Breast epithelium (tissue), 4 donors: ENCODE data around the gene FBXO46. TPM values are rescaled to one million over a fixed set of nuclear protein-coding genes. Genes with fewer than 3 reads are reported as not detected.
A peak's percentile ranks its signal among the peaks of the same experiment; 100 is the strongest.

Experiments used
- DNase-seq, 2 donors: peaks; one replicate each; pipeline ENCODE4 v3.0.0-alpha.2; 2019; ENCODE audit warnings: low spot score in 2 of 2
- H3K27ac ChIP-seq, 2 donors: fragments of 200-600 bp; sonication (generic) in 1 of 2; one replicate each; pipeline ENCODE4 v1.5.1; 2016 to 2019; ENCODE audit warnings: mild to moderate bottlenecking in 1 of 2
- H3K27me3 ChIP-seq, 2 donors: fragments of 200-600 bp; sonication (generic) in 1 of 2; one replicate each; pipeline versions ENCODE4 v1.5.1 to v1.6.0; 2017 to 2019; ENCODE audit warnings: control low read depth in 1 of 2, mild to moderate bottlenecking in 1 of 2
- H3K36me3 ChIP-seq: fragments of 200-600 bp; one replicate; pipeline ENCODE4 v1.5.1; 2019
- H3K4me1 ChIP-seq, 2 donors: fragments of 200-600 bp; sonication (generic); one replicate each; pipeline ENCODE4 v1.5.1; 2016 to 2019; ENCODE audit warnings: control low read depth in 1 of 2
- H3K4me3 ChIP-seq, 3 donors: fragments of 200-600 bp; sonication (generic); 1 replicate in 2 of 3; 2 replicates in 1 of 3; pipeline ENCODE4 v1.5.1; 2016 to 2019; ENCODE audit warnings: mild to moderate bottlenecking in 3 of 3, moderate library complexity in 2 of 3
- H3K9me3 ChIP-seq, 2 donors: fragments of 200-600 bp; sonication (generic) in 1 of 2; one replicate each; pipeline ENCODE4 v1.5.1; 2016 to 2019; ENCODE audit warnings: control low read depth in 1 of 2
- CTCF ChIP-seq, 3 donors: fragments of 450-650 bp; IDR thresholded peaks; one replicate each; pipeline ENCODE4 v1.5.1; 2016 to 2017; ENCODE audit warnings: antibody characterized with exemption in 3 of 3, mild to moderate bottlenecking in 3 of 3, moderate library complexity in 3 of 3
- POLR2A ChIP-seq: fragments of 450-650 bp; IDR thresholded peaks from one replicate; pipeline ENCODE4 v1.6.1; 2016; ENCODE audit warnings: antibody characterized with exemption, mild to moderate bottlenecking, moderate library complexity
- POLR2AphosphoS5 ChIP-seq, 3 donors: sonication (generic); formaldehyde crosslinking; IDR thresholded peaks; one replicate each; pipeline ENCODE4 v1.6.1; 2017; ENCODE audit warnings: antibody characterized with exemption in 3 of 3
- intact Hi-C: fragments of 100-400 bp; cut with DNase I; formaldehyde crosslinking; loops from one replicate; pipeline ENCODE4 v1.15.1; 2023; ENCODE audit warnings: low total_unique reads
- total RNA-seq, 3 donors: library from RNA; depleted of rRNA; stranded (reverse); fragments of >200 nt; gene quantifications; one replicate each; pipeline ENCODE4 v1.1.0, GENCODE V29; 2016

Gene FBXO46
- total RNA-seq, 3 donors from 2014 or later, result 8.0 to 15.1 (median 13.8) TPM

GRCh38 chr19:45768655-45768983 is 37.9 kb upstream of the FBXO46 start:
- Histone ChIP-seq H3K27me3 (no peaks in the 10 kb centered on the region), H3K4me1 (peaks cover 6 to 14% of the 10 kb centered on the region in 2 donors), H3K9me3 (no peaks in the 10 kb centered on the region), H3K36me3 (no peaks in the 10 kb centered on the region), H3K4me3 (peak overlapping the region; percentile 78 to 94 (median 83)), H3K27ac (peak overlapping the region; percentile 90 to 98)
- intact Hi-C loops, result no loop called here
- TF ChIP-seq POLR2AphosphoS5 (IDR thresholded peaks at IDR 0.05) (no peak), CTCF (IDR thresholded peaks at IDR 0.05) (no peak), POLR2A (no peak)
- no peak for DNase-seq

- Histone ChIP-seq H3K36me3 (no peaks in the 10 kb centered on the region), H3K4me1 (peaks cover 6 to 14% of the 10 kb centered on the region in 2 donors), H3K4me3 (peak overlapping the region; percentile 78 to 94 (median 83)), H3K9me3 (no peaks in the 10 kb centered on the region), H3K27me3 (no peaks in the 10 kb centered on the region), H3K27ac (peak overlapping the region; percentile 90 to 98)
- DNase-seq, result peak; percentile 72 to 74
- intact Hi-C loops, result no loop called here
- TF ChIP-seq POLR2AphosphoS5 (IDR thresholded peaks at IDR 0.05) (peak in 2 of 3 donors; percentile 43 to 50), POLR2A (no peak)
Measured at GRCh38 chr19:45767881-45768654, 37.4 kb upstream of the FBXO46 start.

GRCh38 chr19:45767410-45767880 is 36.7 kb upstream of the FBXO46 start:
- DNase-seq, result peak; percentile 83 to 84
- Histone ChIP-seq H3K9me3 (no peaks in the 10 kb centered on the region), H3K27me3 (no peaks in the 10 kb centered on the region), H3K27ac (peak overlapping the region; percentile 90 to 98), H3K4me1 (peaks cover 6 to 14% of the 10 kb centered on the region in 2 donors), H3K36me3 (no peaks in the 10 kb centered on the region), H3K4me3 (peak overlapping the region; percentile 78 to 94 (median 83))
- intact Hi-C loops, result no loop called here
- TF ChIP-seq CTCF (IDR thresholded peaks at IDR 0.05) (no peak), POLR2A (peak; percentile 59), POLR2AphosphoS5 (IDR thresholded peaks at IDR 0.05) (peak in 2 of 3 donors; percentile 48 to 51)

GRCh38 chr19:45766869-45767346 is 36.2 kb upstream of the FBXO46 start:
- DNase-seq, result no peak
- peaks cover 6 to 14% of the 10 kb centered on the region in 2 donors for H3K4me1 ChIP-seq
- intact Hi-C loops, result no loop called here

GRCh38 chr19:45766296-45766868 is 35.7 kb upstream of the FBXO46 start:
- no peaks in the 10 kb centered on the region for H3K9me3 ChIP-seq
- H3K4me3 ChIP-seq, result peak overlapping the region; percentile 78 to 94 (median 83)
- TF ChIP-seq POLR2AphosphoS5 (IDR thresholded peaks at IDR 0.05) (no peak), CTCF (IDR thresholded peaks at IDR 0.05) (no peak), POLR2A (no peak)
- H3K27ac ChIP-seq, result peak overlapping the region; percentile 90 to 98
- H3K27me3 ChIP-seq, result no peaks in the 10 kb centered on the region
- no peaks in the 10 kb centered on the region for H3K36me3 ChIP-seq
- intact Hi-C loops, result no loop called here
- H3K4me1 ChIP-seq, result peaks cover 6 to 14% of the 10 kb centered on the region in 2 donors
- no peak for DNase-seq

More at GRCh38 chr19:45766869-45767346, 36.2 kb upstream of the FBXO46 start:
- Histone ChIP-seq H3K27me3 (no peaks in the 10 kb centered on the region), H3K36me3 (no peaks in the 10 kb centered on the region), H3K9me3 (no peaks in the 10 kb centered on the region), H3K27ac (peak overlapping the region; percentile 90 to 98), H3K4me3 (peak overlapping the region; percentile 78 to 94 (median 83))
- TF ChIP-seq CTCF (IDR thresholded peaks at IDR 0.05) (no peak), POLR2AphosphoS5 (IDR thresholded peaks at IDR 0.05) (peak in 1 of 3 donors; percentile 1)
